AG04449 (cell line): ENCODE measurements around the gene IGSF9B.

ENCODE experiments used
- CTCF ChIA-PET: fragments of 350-600 bp; formaldehyde crosslinking; extraction: SDS; loops from one replicate; lab custom pipeline; 2021; ENCODE audit warnings: antibody characterized with exemption; lab: Yijun Ruan, JAX
- POLR2A ChIA-PET: fragments of 400-600, 350-600 bp; formaldehyde crosslinking; extraction: SDS; loops from one replicate; lab custom pipeline; 2020; ENCODE audit warnings: antibody characterized with exemption, inconsistent platforms; lab: Yijun Ruan, JAX
- DNase-seq: peaks from one replicate; pipeline ENCODE4 v3.0.0-alpha.2; 2010; ENCODE audit warnings: low read depth, low spot score
- H3K4me3 ChIP-seq: 2 replicates; pipeline ENCODE4 v1.5.1; 2011; ENCODE audit warnings: low read depth, mild to moderate bottlenecking, control low read depth, low read length
- CTCF ChIP-seq: IDR thresholded peaks from one replicate; pipeline ENCODE4 v1.5.1; 2011; ENCODE audit warnings: mild to moderate bottlenecking, moderate library complexity, low read length, control low read depth, inconsistent platforms; ENCODE audit not compliant: insufficient read depth; ENCODE audit errors: missing control alignments

The IGSF9B gene

DNA sequence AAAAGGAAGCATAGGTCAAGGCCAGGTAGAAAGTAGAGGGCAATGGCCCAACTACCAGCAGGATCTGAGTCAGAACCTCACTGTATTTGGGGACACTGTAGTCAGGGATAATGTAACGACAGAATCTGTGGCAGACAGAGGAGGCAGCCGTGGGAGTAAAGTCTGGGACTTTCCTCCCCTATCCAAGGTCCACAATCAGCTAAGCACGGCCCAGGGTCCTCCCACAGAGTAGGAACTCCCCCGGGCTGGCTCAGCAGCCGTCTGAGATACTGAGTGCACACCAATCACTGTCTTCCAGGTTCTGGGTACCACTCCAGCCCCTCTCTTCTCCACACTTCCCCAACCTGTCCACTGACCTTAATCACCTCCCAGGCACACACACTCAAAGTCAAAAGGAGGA, 3.2 kb downstream of the IGSF9B start:
- POLR2A ChIA-PET, result no interaction called here
- H3K4me3 ChIP-seq, result no peak overlapping the region
- CTCF ChIA-PET, result no interaction called here
- no peak for TF ChIP-seq CTCF
- no peak for DNase-seq

DNA sequence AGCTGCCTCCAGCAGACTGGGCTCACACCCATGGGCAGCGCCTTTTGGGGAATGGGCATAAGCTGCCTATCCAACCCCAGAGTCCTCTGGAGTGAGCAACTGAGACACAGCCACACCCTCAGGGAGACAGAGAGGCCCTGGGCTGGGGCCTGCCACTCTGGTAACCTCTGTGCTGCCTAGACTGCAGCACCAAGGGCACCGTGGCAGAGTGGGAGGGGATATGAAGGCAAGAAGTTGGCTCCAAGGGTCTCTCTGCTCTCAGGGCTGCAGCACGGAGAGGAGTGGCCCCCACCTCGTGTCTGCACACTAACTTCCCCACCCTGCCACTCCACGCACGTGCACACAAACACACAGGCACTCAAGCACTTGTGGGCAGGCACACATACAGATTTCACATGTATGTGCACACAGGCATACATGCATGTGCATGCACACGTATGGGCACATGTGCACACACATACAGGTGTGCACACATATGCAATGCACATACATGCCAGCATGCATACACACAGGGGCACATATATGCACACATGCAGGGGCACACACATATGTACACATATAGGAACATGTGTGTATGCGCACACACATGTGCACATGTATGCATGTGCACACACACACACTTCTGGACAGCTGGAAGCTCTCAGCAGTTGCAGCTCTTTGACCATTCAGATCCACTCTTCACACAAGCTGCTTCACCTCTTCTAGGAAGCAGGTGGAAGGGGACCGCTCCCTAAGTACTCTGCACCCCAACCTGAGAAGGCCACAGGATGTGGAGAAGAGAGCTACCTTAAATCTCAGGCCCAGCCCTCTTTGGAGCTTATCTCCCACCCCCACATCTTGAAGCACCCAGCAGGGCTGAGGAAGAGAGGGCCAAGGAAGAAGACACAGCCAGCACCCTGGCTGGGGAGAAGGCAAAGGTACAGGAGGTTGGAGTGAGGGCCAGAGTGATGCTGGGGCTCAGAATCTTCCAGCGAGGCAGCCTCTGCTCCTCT, 4.3 kb downstream of the IGSF9B start:
- CTCF ChIA-PET, result no interaction called here
- no peak for DNase-seq
- H3K4me3 ChIP-seq, result no peak overlapping the region
- TF ChIP-seq CTCF, result no peak
- POLR2A ChIA-PET, result no interaction called here

DNA sequence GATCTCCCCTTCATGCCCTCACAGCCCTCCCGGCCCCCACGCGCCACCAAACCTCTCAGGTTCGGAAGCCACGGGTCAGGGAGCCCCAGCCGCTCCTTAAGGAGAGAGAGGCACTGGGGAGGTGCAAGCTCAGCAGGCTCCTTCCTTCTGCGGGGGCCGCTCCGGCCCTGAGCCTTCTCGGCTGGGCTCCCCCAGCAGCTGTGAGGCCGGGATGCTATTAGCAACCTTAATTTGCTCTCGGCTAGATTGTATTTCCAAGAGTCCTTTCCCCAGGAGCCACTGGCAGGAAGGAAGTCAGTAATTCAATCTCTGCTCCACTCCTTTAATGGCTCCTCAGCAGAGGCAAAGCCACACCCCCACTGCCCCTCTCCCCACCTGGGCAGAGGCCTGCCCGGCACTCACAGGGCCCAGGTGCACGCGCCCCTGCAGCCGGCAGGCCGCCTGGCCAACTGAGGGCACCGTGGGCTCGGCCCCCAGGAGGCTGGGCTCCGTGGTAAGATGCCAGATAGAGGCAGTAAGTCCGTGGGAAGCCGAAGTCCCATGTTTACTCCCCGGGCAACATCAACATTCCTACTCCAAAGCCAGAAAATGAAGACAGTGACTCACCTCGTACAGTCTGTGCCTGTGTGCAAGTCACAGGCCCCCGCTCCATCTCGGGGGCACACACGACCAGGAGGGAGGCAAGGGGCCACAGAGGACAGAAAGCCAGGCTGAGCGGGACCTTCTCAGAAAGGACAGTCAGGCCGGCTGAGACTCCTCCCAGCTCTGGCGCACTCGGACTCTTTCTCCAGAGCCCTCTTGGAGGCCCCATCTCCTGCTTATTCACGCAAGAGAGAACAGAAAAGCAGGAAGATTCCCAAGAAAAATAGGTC, 5.2 kb downstream of the IGSF9B start:
- POLR2A ChIA-PET, result no interaction called here
- CTCF ChIA-PET, result no interaction called here
- no peak for TF ChIP-seq CTCF
- DNase-seq, result no peak
- no peak overlapping the region for H3K4me3 ChIP-seq

DNA sequence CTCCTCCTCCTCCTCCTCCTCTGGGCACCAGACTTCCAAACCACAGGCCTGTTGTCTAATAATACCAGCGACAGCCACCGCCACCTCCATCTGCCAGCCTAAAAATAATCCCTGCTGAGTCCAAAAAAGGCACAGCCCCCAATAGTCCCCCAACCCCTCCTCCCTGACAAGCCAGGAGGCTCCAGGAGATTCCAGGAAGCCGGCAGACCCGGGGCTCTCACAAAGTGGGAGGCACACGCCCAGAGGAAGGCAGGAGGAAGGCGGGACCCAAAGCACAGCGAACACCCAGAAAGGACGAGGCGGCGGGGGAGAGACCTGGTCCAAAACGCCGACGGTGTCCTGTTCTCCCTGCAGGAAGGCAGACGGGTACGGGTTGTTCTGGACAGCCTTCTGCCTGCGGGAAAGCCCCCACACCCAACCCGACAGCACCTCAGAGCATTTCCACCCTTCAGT, 5.9 kb downstream of the IGSF9B start:
- TF ChIP-seq CTCF, result no peak
- ChIA-PET CTCF (no interaction called here), POLR2A (no interaction called here)
- H3K4me3 ChIP-seq, result no peak overlapping the region
- DNase-seq, result no peak

DNA sequence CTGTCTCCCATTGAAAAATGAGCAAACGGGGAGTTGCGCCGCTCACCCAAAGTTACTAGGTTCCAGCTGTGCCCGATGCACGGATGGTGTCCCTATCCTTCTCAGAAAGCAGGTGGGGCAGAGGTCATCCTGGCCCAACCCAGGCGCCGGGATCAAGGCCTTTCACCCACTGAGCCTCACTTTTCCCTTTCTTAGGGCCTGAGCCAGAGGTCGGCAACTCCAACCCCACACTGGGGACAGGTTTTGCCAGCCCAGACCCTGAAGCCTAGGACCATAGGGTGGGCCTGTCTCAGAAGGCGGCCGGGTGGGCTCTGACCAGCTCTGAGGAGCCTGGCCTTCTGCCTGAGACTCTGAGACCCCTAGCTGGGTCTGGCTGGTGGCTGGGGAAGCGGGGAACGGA, 6.3 kb downstream of the IGSF9B start:
- no peak for DNase-seq
- no peak for TF ChIP-seq CTCF
- no peak overlapping the region for H3K4me3 ChIP-seq
- ChIA-PET CTCF (no interaction called here), POLR2A (no interaction called here)

DNA sequence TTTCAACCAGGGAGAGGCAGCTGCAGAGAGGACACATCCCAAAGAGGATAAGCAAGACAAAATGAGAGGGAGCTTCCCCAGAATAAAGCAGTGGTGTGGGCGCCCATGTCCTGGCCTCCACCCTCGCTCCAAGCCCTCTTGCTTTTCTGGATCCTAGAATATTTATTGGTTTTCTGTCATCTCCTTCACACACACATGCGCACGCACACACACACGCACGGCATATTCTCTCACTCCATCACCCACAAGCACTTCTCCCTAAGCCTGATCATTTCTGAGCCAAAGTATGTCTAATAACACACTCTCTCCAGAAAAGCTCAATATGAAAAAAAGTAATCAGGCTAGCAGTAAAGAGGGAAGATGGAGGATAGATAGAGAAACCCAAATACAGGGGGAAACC, 7.6 kb downstream of the IGSF9B start:
- CTCF ChIA-PET, result no interaction called here

More for the DNA sequence above, 7.6 kb downstream of the IGSF9B start:
- TF ChIP-seq CTCF, result no peak
- no peak for DNase-seq
- POLR2A ChIA-PET, result no interaction called here
- H3K4me3 ChIP-seq, result no peak overlapping the region
